NCI-H748 (cell line): ENCODE results near the gene LRRC4B.

Experiments
- DNase-seq: peaks from one replicate; lab custom pipeline; 2025; ENCODE audit not compliant: unreplicated experiment; lab: John Stamatoyannopoulos, UW

LRRC4B gene

DNA sequence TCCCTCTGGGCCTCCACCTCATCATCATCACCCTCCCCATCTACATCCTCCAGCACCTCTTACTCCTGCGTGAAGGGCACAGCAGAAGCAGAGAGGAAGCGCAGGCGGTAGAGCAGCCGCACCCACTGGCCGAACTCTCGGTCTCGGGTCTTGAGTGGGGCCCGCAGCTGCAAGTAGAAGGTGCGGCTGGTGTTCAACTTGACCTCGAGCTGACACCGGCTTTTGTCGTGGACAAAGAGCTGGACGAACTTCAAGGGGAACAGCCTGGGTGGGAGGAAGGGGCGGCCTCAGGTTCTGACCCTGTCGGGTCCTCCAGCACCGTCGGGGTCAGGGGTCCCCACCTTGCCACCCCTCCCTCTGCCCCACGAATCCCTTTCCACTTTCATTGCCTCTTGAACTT, 100.7 kb downstream of the LRRC4B start:
- no peak for DNase-seq
